ENCODE measurements around the gene PRR22. TPM values are rescaled to one million over a fixed set of nuclear protein-coding genes. Genes with fewer than 3 reads are reported as not detected.

PRR22 gene
- total RNA-seq, 1 experiment from 2014 or later = 6.3 TPM

GRCh38 chr19:5767949-5768348 lies 16.6 kb downstream of the PRR22 start:
- intact Hi-C loops (cut with micrococcal nuclease; ENCODE audit: unreplicated experiment) = no loop called here
- Mint-ChIP-seq H3K4me3 (ENCODE audit: low read depth, unreplicated experiment) (no peak overlapping the region), H3K36me3 (ENCODE audit: insufficient read depth, unreplicated experiment) (peaks cover 5% of the 10 kb centered on the region), H3K4me1 (ENCODE audit: low read depth, unreplicated experiment) (no peaks in the 10 kb centered on the region), H3K9me3 (ENCODE audit: low read depth, unreplicated experiment) (no peaks in the 10 kb centered on the region), H3K27me3 (ENCODE audit: unreplicated experiment) (no peaks in the 10 kb centered on the region), H3K27ac (ENCODE audit: unreplicated experiment) (no peak overlapping the region)
- no peak for TF ChIP-seq CTCF (IDR thresholded peaks at IDR 0.05; ENCODE audit: unreplicated experiment)
- CTCF ChIA-PET = no interaction called here
- DNase-seq = no peak
- no TSS peak for BruUV-seq (replicated peaks)

- intact Hi-C loops (cut with micrococcal nuclease; ENCODE audit: unreplicated experiment) = no loop called here
These were observed 19.3 kb downstream of the PRR22 start for GRCh38 chr19:5765220-5765619.

GRCh38 chr19:5762608-5763217 lies 21.8 kb downstream of the PRR22 start:
- CTCF ChIA-PET = interaction anchor here (0.6 kb wide), 1 partner anchor 41 kb away, joined by 16 read pairs; no protein-coding TSS in a partner anchor
- Mint-ChIP-seq H3K4me3 (ENCODE audit: low read depth, unreplicated experiment) (no peak overlapping the region), H3K27ac (ENCODE audit: unreplicated experiment) (no peak overlapping the region), H3K27me3 (ENCODE audit: unreplicated experiment) (peaks cover 11% of the 10 kb centered on the region), H3K9me3 (ENCODE audit: low read depth, unreplicated experiment) (peaks cover 5% of the 10 kb centered on the region), H3K36me3 (ENCODE audit: insufficient read depth, unreplicated experiment) (peaks cover under 1% of the 10 kb centered on the region), H3K4me1 (ENCODE audit: low read depth, unreplicated experiment) (no peaks in the 10 kb centered on the region)
- no peak for DNase-seq
- intact Hi-C loops (cut with micrococcal nuclease; ENCODE audit: unreplicated experiment) = no loop called here
- no peak for TF ChIP-seq CTCF (IDR thresholded peaks at IDR 0.05; ENCODE audit: unreplicated experiment)
- no TSS peak for BruUV-seq (replicated peaks)

More at GRCh38 chr19:5765220-5765619, 19.3 kb downstream of the PRR22 start:
- no peak overlapping the region for H3K27ac Mint-ChIP-seq (ENCODE audit: unreplicated experiment)
- H3K4me3 Mint-ChIP-seq (ENCODE audit: low read depth, unreplicated experiment) = no peak overlapping the region
- H3K36me3 Mint-ChIP-seq (ENCODE audit: insufficient read depth, unreplicated experiment) = peaks cover 5% of the 10 kb centered on the region
- no peaks in the 10 kb centered on the region for H3K4me1 Mint-ChIP-seq (ENCODE audit: low read depth, unreplicated experiment)
- DNase-seq = no peak
- peaks cover 5% of the 10 kb centered on the region for H3K9me3 Mint-ChIP-seq (ENCODE audit: low read depth, unreplicated experiment)
- peaks cover 7% of the 10 kb centered on the region for H3K27me3 Mint-ChIP-seq (ENCODE audit: unreplicated experiment)
- no TSS peak for BruUV-seq (replicated peaks)
- no peak for TF ChIP-seq CTCF (IDR thresholded peaks at IDR 0.05; ENCODE audit: unreplicated experiment)
- CTCF ChIA-PET = no interaction called here

- no peak for TF ChIP-seq CTCF (IDR thresholded peaks at IDR 0.05; ENCODE audit: unreplicated experiment)
- Mint-ChIP-seq H3K4me1 (ENCODE audit: low read depth, unreplicated experiment) (no peaks in the 10 kb centered on the region), H3K4me3 (ENCODE audit: low read depth, unreplicated experiment) (no peak overlapping the region), H3K27me3 (ENCODE audit: unreplicated experiment) (no peaks in the 10 kb centered on the region), H3K9me3 (ENCODE audit: low read depth, unreplicated experiment) (no peaks in the 10 kb centered on the region), H3K36me3 (ENCODE audit: insufficient read depth, unreplicated experiment) (no peaks in the 10 kb centered on the region), H3K27ac (ENCODE audit: unreplicated experiment) (no peak overlapping the region)
- no peak for DNase-seq
- intact Hi-C loops (cut with micrococcal nuclease; ENCODE audit: unreplicated experiment) = no loop called here
- no TSS peak for BruUV-seq (replicated peaks)
- CTCF ChIA-PET = interaction anchor here (0.7 kb wide), 1 partner anchor 1173 kb away, joined by 6 read pairs; no protein-coding TSS in a partner anchor
These were observed 30.8 kb downstream of the PRR22 start for GRCh38 chr19:5753743-5754142.

Measured in Calu3 (cell line).